Lower leg skin (tissue), 3 donors: ENCODE data around the gene FGF10.

Source experiments
- CTCF ChIP-seq, 3 donors: fragments of 450-650 bp; IDR thresholded peaks; one replicate each; pipeline ENCODE4 v1.5.1; 2016; ENCODE audit warnings: antibody characterized with exemption in 3 of 3, mild to moderate bottlenecking in 3 of 3, moderate library complexity in 2 of 3
- POLR2A ChIP-seq, 2 donors: fragments of 450-650 bp; IDR thresholded peaks; one replicate each; pipeline ENCODE4 v1.6.1; 2016 to 2017; ENCODE audit warnings: antibody characterized with exemption in 2 of 2, mild to moderate bottlenecking in 1 of 2, moderate library complexity in 1 of 2

- no peak for TF ChIP-seq CTCF (IDR thresholded peaks at IDR 0.05)
- no peak for TF ChIP-seq POLR2A (IDR thresholded peaks at IDR 0.05)
These were observed 23.1 kb upstream of the FGF10 start for GRCh38 chr5:44412286-44412685.
